ENCODE results near the gene PLPP3.

DNA sequence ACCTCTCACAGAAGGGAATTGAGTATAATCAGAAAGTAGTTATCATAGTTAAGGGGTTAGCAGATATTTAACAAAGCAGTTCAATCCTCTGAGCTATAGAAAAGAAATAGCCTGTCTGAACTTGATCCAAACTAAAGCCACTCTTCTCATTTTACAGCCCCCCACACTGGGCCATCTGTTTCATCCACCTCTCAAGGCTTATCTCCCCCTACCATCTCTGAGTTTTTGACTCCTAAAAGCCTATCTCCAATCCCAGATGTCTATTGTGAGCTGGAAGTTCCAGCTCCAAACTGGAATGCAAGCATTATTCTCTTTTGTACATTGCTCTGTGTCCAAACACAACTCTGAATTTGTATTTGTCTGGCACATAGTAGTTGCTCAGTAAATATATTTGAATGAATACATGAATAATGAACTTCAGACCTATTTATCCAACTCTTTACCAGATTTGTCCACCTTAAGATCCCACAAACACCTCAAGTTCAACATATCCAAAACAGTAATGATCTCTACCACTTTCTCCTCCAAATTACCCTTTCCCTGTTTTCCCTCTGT, 98.1 kb downstream of the PLPP3 start:
- no peak for TF ChIP-seq CTCF (IDR thresholded peaks at IDR 0.05)
- no peak for TF ChIP-seq POLR2A (IDR thresholded peaks at IDR 0.05)

Data from testis (tissue), 2 donors.